Right atrium auricular region (tissue), 2 donors: ENCODE measurements around the gene SPSB1. TPM values are rescaled to one million over a fixed set of nuclear protein-coding genes. Genes with fewer than 3 reads are reported as not detected.
A peak's percentile ranks its signal among the peaks of the same experiment; 100 is the strongest.

ENCODE experiments used
- DNase-seq: peaks from one replicate; pipeline ENCODE4 v3.0.0-alpha.2; 2019; ENCODE audit warnings: low spot score
- H3K27ac ChIP-seq, 2 donors: fragments of 200-600 bp; sonication (generic); 1 replicate in 1 of 2; 2 replicates in 1 of 2; pipeline ENCODE4 v1.5.1; 2016 to 2019
- H3K27me3 ChIP-seq, 2 donors: fragments of 200-600 bp; sonication (generic); one replicate each; pipeline versions ENCODE4 v1.5.1 to v1.6.0; 2017 to 2019
- H3K36me3 ChIP-seq: fragments of 200-600 bp; sonication (generic); one replicate; pipeline ENCODE4 v1.5.1; 2016
- H3K4me1 ChIP-seq, 2 donors: fragments of 200-600 bp; sonication (generic); one replicate each; pipeline versions ENCODE4 v1.5.1 to v1.6.0; 2017 to 2019
- H3K4me3 ChIP-seq, 2 donors: fragments of 200-600 bp; sonication (generic); 1 replicate in 1 of 2; 2 replicates in 1 of 2; pipeline ENCODE4 v1.5.1; 2017 to 2019; ENCODE audit warnings: mild to moderate bottlenecking in 1 of 2, moderate library complexity in 1 of 2
- H3K9me3 ChIP-seq, 2 donors: fragments of 200-600 bp; sonication (generic); one replicate each; pipeline ENCODE4 v1.5.1; 2019
- total RNA-seq, 2 donors: library from RNA; depleted of rRNA; stranded (reverse); fragments of >200 nt; gene quantifications; one replicate each; pipeline ENCODE4 v1.1.0, GENCODE V29; 2016
- TF ChIP-seq, protein P1 (sequence below), 2 donors: fragments of 200-600 bp; sonication (generic); IDR thresholded peaks; one replicate each; pipeline ENCODE4 v1.5.1; 2019; ENCODE audit warnings: antibody characterized with exemption in 2 of 2

SPSB1 gene
- total RNA-seq, 2 donors from 2014 or later: 20.1 to 20.8 TPM

DNA sequence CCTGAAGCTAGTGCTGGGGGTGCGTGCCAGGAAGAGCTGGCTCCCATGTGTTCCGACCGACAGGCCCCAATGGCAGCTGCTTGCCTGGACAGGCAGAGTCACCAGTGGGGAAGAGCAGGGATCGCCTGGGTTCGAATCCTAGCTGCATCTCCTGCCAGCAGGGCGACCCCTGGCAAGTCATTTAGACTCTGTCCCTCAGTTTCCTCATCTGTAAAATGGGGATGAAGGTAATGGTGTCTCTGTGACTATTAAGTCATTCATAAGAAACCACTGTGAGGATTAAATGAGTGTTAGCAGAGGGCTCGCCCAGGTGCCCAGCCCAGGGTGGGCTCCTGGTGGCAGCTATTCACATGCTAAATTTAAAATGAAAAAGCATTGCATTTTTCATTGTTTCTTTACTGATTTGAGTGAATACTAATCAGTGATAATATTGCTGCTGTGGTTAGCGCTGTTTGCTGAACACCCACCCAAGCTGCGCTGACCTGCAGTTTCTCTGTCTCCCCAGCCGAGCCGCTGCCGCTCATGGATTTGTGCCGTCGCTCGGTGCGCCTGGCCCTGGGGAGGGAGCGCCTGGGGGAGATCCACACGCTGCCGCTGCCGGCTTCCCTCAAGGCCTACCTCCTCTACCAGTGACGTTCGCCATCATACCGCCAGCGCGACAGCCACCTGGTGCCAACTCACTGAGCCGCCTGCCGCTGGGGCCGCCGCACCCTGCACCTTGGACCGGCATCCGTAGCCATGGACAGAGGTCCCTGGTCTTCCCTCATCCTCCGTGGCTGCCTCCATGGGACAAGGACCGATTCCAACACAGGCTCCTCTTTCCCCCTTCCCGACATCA lies 74.5 kb downstream of the SPSB1 start:
- peaks cover 15% of the 10 kb centered on the region for H3K36me3 ChIP-seq
- TF ChIP-seq, protein P1, sequence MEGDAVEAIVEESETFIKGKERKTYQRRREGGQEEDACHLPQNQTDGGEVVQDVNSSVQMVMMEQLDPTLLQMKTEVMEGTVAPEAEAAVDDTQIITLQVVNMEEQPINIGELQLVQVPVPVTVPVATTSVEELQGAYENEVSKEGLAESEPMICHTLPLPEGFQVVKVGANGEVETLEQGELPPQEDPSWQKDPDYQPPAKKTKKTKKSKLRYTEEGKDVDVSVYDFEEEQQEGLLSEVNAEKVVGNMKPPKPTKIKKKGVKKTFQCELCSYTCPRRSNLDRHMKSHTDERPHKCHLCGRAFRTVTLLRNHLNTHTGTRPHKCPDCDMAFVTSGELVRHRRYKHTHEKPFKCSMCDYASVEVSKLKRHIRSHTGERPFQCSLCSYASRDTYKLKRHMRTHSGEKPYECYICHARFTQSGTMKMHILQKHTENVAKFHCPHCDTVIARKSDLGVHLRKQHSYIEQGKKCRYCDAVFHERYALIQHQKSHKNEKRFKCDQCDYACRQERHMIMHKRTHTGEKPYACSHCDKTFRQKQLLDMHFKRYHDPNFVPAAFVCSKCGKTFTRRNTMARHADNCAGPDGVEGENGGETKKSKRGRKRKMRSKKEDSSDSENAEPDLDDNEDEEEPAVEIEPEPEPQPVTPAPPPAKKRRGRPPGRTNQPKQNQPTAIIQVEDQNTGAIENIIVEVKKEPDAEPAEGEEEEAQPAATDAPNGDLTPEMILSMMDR (IDR thresholded peaks at IDR 0.05): no peak
- H3K27ac ChIP-seq: no peak overlapping the region
- H3K4me1 ChIP-seq: peaks cover 0 to 27% of the 10 kb centered on the region in 2 donors
- no peak for DNase-seq
- H3K4me3 ChIP-seq: no peak overlapping the region
- H3K9me3 ChIP-seq: no peaks in the 10 kb centered on the region
- H3K27me3 ChIP-seq: no peaks in the 10 kb centered on the region

DNA sequence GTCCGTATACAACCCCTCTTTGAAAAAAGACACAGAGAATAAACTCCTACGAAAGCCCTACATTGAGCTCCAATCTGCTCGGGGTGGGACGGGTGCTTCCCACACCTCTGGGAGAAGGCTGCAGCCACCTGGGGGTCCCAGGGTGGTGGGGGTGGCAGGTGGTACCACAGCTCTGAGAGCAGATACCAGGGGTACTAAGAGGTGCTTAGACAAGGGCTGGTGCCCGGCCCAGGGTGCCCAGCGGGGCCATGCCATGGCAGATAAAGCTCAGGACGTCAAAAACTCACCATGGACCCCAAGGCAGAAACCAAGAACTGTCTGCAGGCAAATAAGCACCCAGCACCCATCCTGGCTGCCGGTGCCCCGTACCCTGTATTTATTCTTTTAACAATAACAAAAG lies 75.1 kb downstream of the SPSB1 start:
- no peaks in the 10 kb centered on the region for H3K9me3 ChIP-seq
- DNase-seq: no peak
- H3K4me1 ChIP-seq: peaks cover 0 to 32% of the 10 kb centered on the region in 2 donors
- no peak overlapping the region for H3K27ac ChIP-seq
- H3K27me3 ChIP-seq: no peaks in the 10 kb centered on the region
- no peak overlapping the region for H3K4me3 ChIP-seq
- TF ChIP-seq, protein P1 (IDR thresholded peaks at IDR 0.05): no peak
- H3K36me3 ChIP-seq: peaks cover 15% of the 10 kb centered on the region

DNA sequence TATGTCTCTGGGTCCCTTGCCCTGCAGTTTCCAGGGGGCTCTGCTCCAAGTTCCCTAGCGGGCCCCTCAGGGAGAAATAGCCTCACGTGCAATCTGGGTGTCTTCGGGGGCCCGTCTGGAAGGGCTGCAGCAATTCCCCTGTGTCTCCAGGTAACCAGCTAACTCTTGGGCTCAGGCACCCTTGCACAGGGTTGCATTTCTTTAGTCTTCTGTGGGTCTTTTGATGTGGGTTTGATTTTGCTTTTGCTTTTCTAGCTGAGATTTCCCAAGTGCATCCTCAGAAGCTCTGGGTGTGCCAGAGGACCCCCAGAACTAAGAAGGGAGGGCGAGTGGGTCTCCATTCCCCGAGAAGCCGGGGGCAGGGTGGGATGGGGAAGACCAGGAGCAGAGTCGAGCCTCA lies 75.7 kb downstream of the SPSB1 start:
- peaks cover 0 to 30% of the 10 kb centered on the region in 2 donors for H3K4me1 ChIP-seq
- H3K27ac ChIP-seq: no peak overlapping the region
- no peak for DNase-seq

DNA sequence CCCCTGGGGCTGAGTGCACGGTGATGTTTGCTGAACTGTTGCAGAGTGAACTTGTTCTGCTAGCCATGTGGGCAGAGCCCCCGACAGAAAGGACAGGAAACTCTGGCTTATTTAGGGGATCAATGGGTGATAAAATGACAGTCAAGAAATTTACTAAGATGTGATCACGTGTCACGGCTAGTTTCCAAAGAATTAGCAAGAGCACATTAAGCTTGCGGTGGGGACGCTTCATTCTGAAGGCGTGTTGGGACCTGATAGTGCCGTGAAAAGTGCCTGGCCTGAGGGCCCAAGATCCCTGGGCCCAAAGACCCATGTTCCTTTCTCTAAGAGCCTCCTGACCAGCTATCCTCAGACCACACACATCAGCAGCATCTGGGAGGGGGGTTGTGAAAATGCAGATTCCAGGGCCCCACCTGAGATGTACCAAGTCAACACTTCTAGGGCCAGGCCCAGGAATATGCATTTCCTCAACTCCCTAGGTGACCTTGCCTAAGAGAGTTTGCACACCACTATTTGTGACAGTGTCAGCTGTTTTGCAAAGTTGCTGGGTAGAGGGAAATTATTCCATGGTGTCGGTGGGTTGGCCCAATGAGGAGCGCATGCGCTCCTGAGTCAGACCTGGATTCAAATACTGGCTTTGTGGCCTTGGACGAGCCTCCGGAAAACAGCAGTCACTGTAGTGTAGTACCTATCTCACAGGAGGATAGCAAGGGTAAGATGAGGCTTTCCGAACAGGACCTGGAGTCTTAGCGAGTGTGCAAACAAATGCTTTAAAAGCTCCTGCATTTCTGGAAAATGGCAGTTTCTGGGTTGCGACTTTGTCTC lies 77.5 kb downstream of the SPSB1 start:
- H3K36me3 ChIP-seq: peaks cover 15% of the 10 kb centered on the region
- H3K4me1 ChIP-seq: peaks cover 0 to 44% of the 10 kb centered on the region in 2 donors
- TF ChIP-seq, protein P1 (IDR thresholded peaks at IDR 0.05): no peak
- H3K27ac ChIP-seq: peak overlapping the region in 1 of 2 donors; percentile 13
- H3K4me3 ChIP-seq: no peak overlapping the region
- no peaks in the 10 kb centered on the region for H3K27me3 ChIP-seq
- no peak for DNase-seq
- H3K9me3 ChIP-seq: no peaks in the 10 kb centered on the region

More for the DNA sequence above, 75.7 kb downstream of the SPSB1 start:
- TF ChIP-seq, protein P1 (IDR thresholded peaks at IDR 0.05): no peak
- no peak overlapping the region for H3K4me3 ChIP-seq
- H3K9me3 ChIP-seq: no peaks in the 10 kb centered on the region
- H3K36me3 ChIP-seq: peaks cover 15% of the 10 kb centered on the region
- H3K27me3 ChIP-seq: no peaks in the 10 kb centered on the region

DNA sequence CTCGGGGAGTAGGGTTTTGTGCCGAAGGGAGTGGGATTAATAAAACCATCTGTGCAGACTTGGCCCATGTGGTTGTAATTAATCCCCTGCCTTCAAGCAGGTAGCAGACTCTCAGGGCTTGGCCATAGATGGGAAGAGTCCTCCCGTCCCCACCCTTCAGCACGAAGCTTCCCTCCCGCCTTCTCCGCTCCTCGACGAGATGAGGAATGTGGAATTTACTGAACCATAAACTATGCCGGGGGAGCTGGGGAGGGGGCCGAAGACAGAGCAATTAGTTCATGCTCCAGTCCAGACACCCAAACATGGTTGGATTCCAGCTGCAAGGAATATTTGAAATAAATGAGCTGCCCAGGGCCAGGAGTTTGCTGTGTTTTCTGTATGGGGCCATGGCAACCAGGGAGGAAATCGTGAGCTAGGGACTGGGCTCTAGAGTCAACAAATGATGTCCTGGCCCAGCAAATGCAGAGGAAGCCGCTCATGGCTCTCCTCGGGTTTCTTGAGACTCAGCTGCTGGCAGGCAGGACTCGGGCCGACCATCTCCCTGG lies 78.8 kb downstream of the SPSB1 start:
- Histone ChIP-seq H3K27ac (peak overlapping the region; percentile 46 to 60), H3K4me1 (peaks cover 0 to 52% of the 10 kb centered on the region in 2 donors), H3K9me3 (no peaks in the 10 kb centered on the region), H3K4me3 (no peak overlapping the region), H3K27me3 (no peaks in the 10 kb centered on the region), H3K36me3 (peaks cover 15% of the 10 kb centered on the region)
- DNase-seq: peak; percentile 86
- TF ChIP-seq, protein P1 (IDR thresholded peaks at IDR 0.05): no peak
